Neuronal stem cell (in vitro differentiated cells): ENCODE measurements around the gene RILP.

Experiments
- DNase-seq: peaks from one replicate; pipeline ENCODE4 v3.0.0-alpha.2; 2013; ENCODE audit warnings: low spot score
- H2AFZ ChIP-seq: one replicate; pipeline ENCODE4 v1.6.1; 2013; ENCODE audit warnings: mild to moderate bottlenecking, low read length, inconsistent platforms
- H2AK5ac ChIP-seq: 2 replicates; pipeline ENCODE4 v1.6.1; 2013; ENCODE audit warnings: low read depth, mild to moderate bottlenecking, inconsistent platforms, low read length, moderate library complexity, mixed read lengths
- H2BK120ac ChIP-seq: 2 replicates; pipeline ENCODE4 v1.6.1; 2013; ENCODE audit warnings: low read depth, mild to moderate bottlenecking, inconsistent platforms, low read length, moderate library complexity, mixed read lengths
- H2BK12ac ChIP-seq: one replicate; pipeline ENCODE4 v1.6.1; 2013; ENCODE audit warnings: low read length, inconsistent platforms
- H2BK15ac ChIP-seq: 2 replicates; pipeline ENCODE4 v1.6.1; 2013; ENCODE audit warnings: mild to moderate bottlenecking, low read length, inconsistent platforms, mixed read lengths
- H2BK5ac ChIP-seq: one replicate; pipeline ENCODE4 v1.6.1; 2013; ENCODE audit warnings: inconsistent platforms, mild to moderate bottlenecking, low read length, moderate library complexity
- H3K14ac ChIP-seq: one replicate; pipeline ENCODE4 v1.6.1; 2013; ENCODE audit warnings: low read length, inconsistent platforms
- H3K18ac ChIP-seq: 2 replicates; pipeline ENCODE4 v1.6.1; 2013; ENCODE audit warnings: low read length, inconsistent platforms
- H3K23ac ChIP-seq: 2 replicates; pipeline ENCODE4 v1.6.1; 2013; ENCODE audit warnings: low read depth, mild to moderate bottlenecking, mixed read lengths, low read length, inconsistent platforms; ENCODE audit not compliant: poor library complexity
- H3K27ac ChIP-seq: replicated peaks from 3 replicates; pipeline ENCODE4 v1.5.1; 2013; ENCODE audit warnings: low read length, inconsistent platforms
- H3K27me3 ChIP-seq, 3 experiments: 2 replicates each; pipeline ENCODE4 v1.6.1; 2013; ENCODE audit warnings: low read length in 3 of 3, mild to moderate bottlenecking in 2 of 3, inconsistent platforms in 1 of 3, low read depth in 1 of 3, mixed read lengths in 1 of 3, moderate library complexity in 1 of 3; ENCODE audit not compliant: control insufficient read depth in 3 of 3, insufficient read depth in 3 of 3
- H3K36me3 ChIP-seq, 2 donors: replicated peaks in 1 of 2; 2 replicates each; pipeline ENCODE4 v1.6.1; 2013; ENCODE audit warnings: low read length in 2 of 2; ENCODE audit not compliant: control insufficient read depth in 2 of 2, insufficient read depth in 2 of 2
- H3K4ac ChIP-seq: 2 replicates; pipeline ENCODE4 v1.6.1; 2013; ENCODE audit warnings: inconsistent platforms, mild to moderate bottlenecking, low read length, moderate library complexity
- H3K4me1 ChIP-seq, 2 donors: 1 replicate in 1 of 2; 2 replicates in 1 of 2; pipeline ENCODE4 v1.6.1; 2013; ENCODE audit warnings: low read length in 2 of 2, low read depth in 1 of 2; ENCODE audit not compliant: control insufficient read depth in 2 of 2, insufficient read depth in 1 of 2
- H3K4me2 ChIP-seq: one replicate; pipeline ENCODE4 v1.6.1; 2013; ENCODE audit warnings: mild to moderate bottlenecking, low read length, inconsistent platforms; ENCODE audit not compliant: insufficient read depth, poor library complexity, severe bottlenecking
- H3K4me3 ChIP-seq, 2 donors: 2 replicates each; pipeline ENCODE4 v1.5.1; 2013; ENCODE audit warnings: low read length in 2 of 2, mild to moderate bottlenecking in 2 of 2, inconsistent platforms in 1 of 2, moderate library complexity in 1 of 2
- H3K79me1 ChIP-seq: one replicate; pipeline ENCODE4 v1.6.1; 2013; ENCODE audit warnings: low read depth, mild to moderate bottlenecking, inconsistent platforms, low read length, moderate library complexity
- H3K9ac ChIP-seq: one replicate; pipeline ENCODE4 v1.6.1; 2013; ENCODE audit warnings: mild to moderate bottlenecking, low read depth, low read length, inconsistent platforms; ENCODE audit not compliant: poor library complexity
- H3K9me3 ChIP-seq, 2 donors: replicated peaks in 1 of 2; 2 replicates each; pipeline versions ENCODE3 to v1.6.1; 2013; ENCODE audit warnings: low read length in 2 of 2, mild to moderate bottlenecking in 2 of 2, inconsistent platforms in 1 of 2, low read depth in 1 of 2, mixed read lengths in 1 of 2, moderate library complexity in 1 of 2; ENCODE audit not compliant: control insufficient read depth in 2 of 2, insufficient read depth in 1 of 2
- H4K8ac ChIP-seq: one replicate; pipeline ENCODE4 v1.6.1; 2013; ENCODE audit warnings: low read depth, mild to moderate bottlenecking, inconsistent platforms, low read length, moderate library complexity
- H4K91ac ChIP-seq: one replicate; pipeline ENCODE4 v1.6.1; 2013; ENCODE audit warnings: low read length, low read depth, mild to moderate bottlenecking, inconsistent platforms; ENCODE audit not compliant: poor library complexity
- WGBS, 2 donors: extraction: QIAGEN DNeasy Blood & Tissue Kit; methylation state at CpG; one replicate each; pipeline ENCODE4 v1.1.7; 2013; ENCODE audit warnings: missing lambda C conversion rate in 2 of 2, mixed read lengths in 1 of 2; ENCODE audit not compliant: insufficient read length in 2 of 2, insufficient replicate concordance in 1 of 2; ENCODE audit errors: extremely low coverage in 2 of 2; 5-methylcytosine and 5-hydroxymethylcytosine counted together

Gene RILP

DNA sequence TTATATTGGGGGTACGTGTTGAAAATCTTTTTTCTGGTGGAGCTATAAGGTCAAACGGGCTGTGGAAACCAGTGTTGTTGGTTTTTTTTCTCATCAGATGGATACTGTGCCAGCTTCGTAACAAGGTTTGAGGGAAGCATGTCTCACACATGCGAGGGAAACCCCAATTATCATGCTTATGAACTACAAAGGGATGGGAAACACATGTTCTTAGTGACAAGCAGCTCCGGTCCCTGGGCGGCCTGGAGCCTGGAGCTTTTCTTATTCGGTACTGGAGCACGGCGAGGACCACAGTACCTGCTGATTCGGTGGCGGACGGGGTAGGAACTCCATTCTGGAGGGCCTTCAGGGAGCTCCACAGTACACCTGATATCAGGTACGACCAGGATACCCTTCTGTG is 33.6 kb downstream of the RILP start:
- H3K14ac ChIP-seq: no peak overlapping the region
- H3K23ac ChIP-seq: no peak overlapping the region
- no peak overlapping the region for H3K27ac ChIP-seq
- no peak for DNase-seq
- H3K79me1 ChIP-seq: peaks cover 3% of the 10 kb centered on the region
- H3K4me2 ChIP-seq: no peak overlapping the region
- no CpG with 5 or more reads among the region's 13 CpGs for WGBS, 2 donors
- H2BK5ac ChIP-seq: peak overlapping the region; percentile 26
- H3K9ac ChIP-seq: no peak overlapping the region
- H3K4me3 ChIP-seq: no peak overlapping the region
- no peak overlapping the region for H2BK12ac ChIP-seq
- H3K27me3 ChIP-seq: no peaks in the 10 kb centered on the region
- H4K91ac ChIP-seq: no peak overlapping the region
- H3K4me1 ChIP-seq: peaks cover 0 to 10% of the 10 kb centered on the region in 2 donors
- no peak overlapping the region for H4K8ac ChIP-seq
- no peak overlapping the region for H2AK5ac ChIP-seq
- H2BK120ac ChIP-seq: no peak overlapping the region
- H3K36me3 ChIP-seq: peaks cover 7 to 80% of the 10 kb centered on the region in 2 donors
- no peaks in the 10 kb centered on the region for H3K9me3 ChIP-seq
- H2AFZ ChIP-seq: no peak overlapping the region
- no peak overlapping the region for H3K18ac ChIP-seq
- peak overlapping the region; percentile 47 for H2BK15ac ChIP-seq
- no peak overlapping the region for H3K4ac ChIP-seq

DNA sequence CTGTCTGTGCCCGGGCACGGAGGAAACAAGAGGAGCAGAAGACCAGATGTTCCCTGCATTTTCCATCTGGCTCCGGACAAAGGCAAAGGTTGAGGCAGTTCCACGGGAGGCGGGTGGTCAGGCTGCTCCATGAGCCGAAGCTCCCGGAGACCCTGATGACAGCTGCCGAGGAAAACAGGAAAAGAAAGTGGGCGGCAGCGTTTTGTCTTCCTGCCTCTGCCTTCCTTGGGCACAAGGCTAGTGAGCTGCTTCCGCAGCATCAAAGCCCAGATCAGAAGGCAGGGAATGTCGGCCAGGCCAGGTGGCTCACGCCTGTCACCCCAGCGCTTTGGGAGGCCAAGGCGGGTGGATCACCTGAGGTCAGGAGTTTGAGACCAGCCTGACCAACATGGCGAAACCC is 37.3 kb downstream of the RILP start:
- peaks cover 7 to 83% of the 10 kb centered on the region in 2 donors for H3K36me3 ChIP-seq
- no CpG with 5 or more reads among the region's 16 CpGs for WGBS, 2 donors
- H3K27me3 ChIP-seq: no peaks in the 10 kb centered on the region
- H2AFZ ChIP-seq: no peak overlapping the region
- H3K27ac ChIP-seq: no peak overlapping the region
- no peak overlapping the region for H3K18ac ChIP-seq
- no peak overlapping the region for H4K91ac ChIP-seq
- no peak overlapping the region for H2BK12ac ChIP-seq
- H2AK5ac ChIP-seq: no peak overlapping the region
- no peak overlapping the region for H2BK5ac ChIP-seq
- H3K9me3 ChIP-seq: no peaks in the 10 kb centered on the region
- H3K23ac ChIP-seq: no peak overlapping the region
- no peak overlapping the region for H3K9ac ChIP-seq
- no peak overlapping the region for H4K8ac ChIP-seq
- DNase-seq: no peak
- H2BK120ac ChIP-seq: no peak overlapping the region
- no peak overlapping the region for H3K14ac ChIP-seq
- H3K4ac ChIP-seq: no peak overlapping the region
- H3K4me3 ChIP-seq: no peak overlapping the region
- H2BK15ac ChIP-seq: no peak overlapping the region
- no peaks in the 10 kb centered on the region for H3K4me1 ChIP-seq
- no peak overlapping the region for H3K4me2 ChIP-seq
- H3K79me1 ChIP-seq: no peaks in the 10 kb centered on the region

DNA sequence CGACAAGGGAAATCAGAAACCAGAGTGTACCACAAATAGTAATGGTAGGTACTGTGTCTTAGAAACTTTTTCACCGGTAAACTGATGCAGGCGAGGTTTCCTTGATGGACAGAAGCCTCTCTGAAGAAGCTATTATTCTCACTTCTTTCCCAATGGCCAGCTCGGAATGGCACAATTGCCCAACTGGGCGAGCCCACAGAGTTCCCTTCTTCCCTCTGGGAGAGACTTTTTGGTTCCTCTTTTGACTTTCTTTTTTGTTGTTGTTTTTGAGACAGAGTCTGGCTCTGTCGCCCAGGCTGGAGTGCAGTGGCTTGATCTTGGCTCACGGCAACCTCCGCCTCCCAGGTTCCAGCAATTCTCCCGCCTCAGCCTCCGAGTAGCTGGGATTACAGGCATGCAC is 38.0 kb downstream of the RILP start:
- H2AFZ ChIP-seq: no peak overlapping the region
- H4K91ac ChIP-seq: no peak overlapping the region
- no peak for DNase-seq
- no peak overlapping the region for H3K18ac ChIP-seq
- no peak overlapping the region for H2BK15ac ChIP-seq
- no peak overlapping the region for H3K9ac ChIP-seq
- H3K9me3 ChIP-seq: no peaks in the 10 kb centered on the region
- no peak overlapping the region for H3K4me2 ChIP-seq
- H2AK5ac ChIP-seq: no peak overlapping the region
- H2BK5ac ChIP-seq: no peak overlapping the region
- no CpG with 5 or more reads among the region's 10 CpGs for WGBS, 2 donors
- H3K23ac ChIP-seq: no peak overlapping the region
- no peak overlapping the region for H4K8ac ChIP-seq
- H3K4me3 ChIP-seq: no peak overlapping the region
- no peaks in the 10 kb centered on the region for H3K27me3 ChIP-seq
- no peak overlapping the region for H3K27ac ChIP-seq
- H2BK12ac ChIP-seq: no peak overlapping the region
- H3K79me1 ChIP-seq: no peaks in the 10 kb centered on the region
- no peak overlapping the region for H3K4ac ChIP-seq
- peaks cover 7 to 85% of the 10 kb centered on the region in 2 donors for H3K36me3 ChIP-seq
- no peak overlapping the region for H2BK120ac ChIP-seq
- H3K14ac ChIP-seq: no peak overlapping the region
- H3K4me1 ChIP-seq: peaks cover 0 to 4% of the 10 kb centered on the region in 2 donors

DNA sequence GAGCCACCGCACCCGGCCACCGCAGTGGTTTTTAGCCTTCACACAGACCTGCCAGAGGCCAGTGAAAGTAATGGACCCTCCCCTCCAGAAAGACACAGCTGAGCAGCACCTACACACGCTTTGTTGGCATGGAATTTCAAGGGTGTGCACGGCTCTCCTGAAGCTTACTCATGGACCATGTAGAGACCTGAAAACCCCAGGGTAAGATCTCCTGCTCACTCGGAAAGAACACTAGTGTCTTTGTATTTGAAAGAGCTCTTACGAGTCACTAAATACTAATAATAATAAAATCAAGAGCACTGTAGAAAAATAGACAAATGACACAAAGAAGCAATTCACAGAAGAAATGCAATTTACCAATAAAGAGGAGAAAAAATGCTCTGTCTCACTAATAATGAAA is 41.0 kb downstream of the RILP start:
- Histone ChIP-seq H3K36me3 (peaks cover 4 to 91% of the 10 kb centered on the region in 2 donors), H3K79me1 (no peaks in the 10 kb centered on the region), H2BK12ac (no peak overlapping the region), H4K8ac (no peak overlapping the region), H3K4ac (no peak overlapping the region), H3K23ac (no peak overlapping the region), H3K9ac (no peak overlapping the region), H3K4me1 (peaks cover 0 to 18% of the 10 kb centered on the region in 2 donors), H2AK5ac (no peak overlapping the region), H3K18ac (no peak overlapping the region), H3K9me3 (no peaks in the 10 kb centered on the region), H3K4me2 (no peak overlapping the region), H3K4me3 (no peak overlapping the region), H2BK5ac (no peak overlapping the region), H3K14ac (no peak overlapping the region), H2BK15ac (no peak overlapping the region), H3K27ac (no peak overlapping the region), H4K91ac (no peak overlapping the region), H3K27me3 (no peaks in the 10 kb centered on the region), H2BK120ac (no peak overlapping the region), H2AFZ (no peak overlapping the region)
- DNase-seq: no peak
- no CpG with 5 or more reads among the region's 7 CpGs for WGBS, 2 donors
